Measurements from ENCODE around the gene NCK1. TPM values are rescaled to one million over a fixed set of nuclear protein-coding genes. Genes with fewer than 3 reads are reported as not detected.
A peak's percentile ranks its signal among the peaks of the same experiment; 100 is the strongest.

The NCK1 gene
- total and polyA plus RNA-seq, 2 of the 13 experiments (the other 11 are each of a cell fraction or from before 2014, with no cell fraction given), result 14.7 to 30.4 TPM

DNA sequence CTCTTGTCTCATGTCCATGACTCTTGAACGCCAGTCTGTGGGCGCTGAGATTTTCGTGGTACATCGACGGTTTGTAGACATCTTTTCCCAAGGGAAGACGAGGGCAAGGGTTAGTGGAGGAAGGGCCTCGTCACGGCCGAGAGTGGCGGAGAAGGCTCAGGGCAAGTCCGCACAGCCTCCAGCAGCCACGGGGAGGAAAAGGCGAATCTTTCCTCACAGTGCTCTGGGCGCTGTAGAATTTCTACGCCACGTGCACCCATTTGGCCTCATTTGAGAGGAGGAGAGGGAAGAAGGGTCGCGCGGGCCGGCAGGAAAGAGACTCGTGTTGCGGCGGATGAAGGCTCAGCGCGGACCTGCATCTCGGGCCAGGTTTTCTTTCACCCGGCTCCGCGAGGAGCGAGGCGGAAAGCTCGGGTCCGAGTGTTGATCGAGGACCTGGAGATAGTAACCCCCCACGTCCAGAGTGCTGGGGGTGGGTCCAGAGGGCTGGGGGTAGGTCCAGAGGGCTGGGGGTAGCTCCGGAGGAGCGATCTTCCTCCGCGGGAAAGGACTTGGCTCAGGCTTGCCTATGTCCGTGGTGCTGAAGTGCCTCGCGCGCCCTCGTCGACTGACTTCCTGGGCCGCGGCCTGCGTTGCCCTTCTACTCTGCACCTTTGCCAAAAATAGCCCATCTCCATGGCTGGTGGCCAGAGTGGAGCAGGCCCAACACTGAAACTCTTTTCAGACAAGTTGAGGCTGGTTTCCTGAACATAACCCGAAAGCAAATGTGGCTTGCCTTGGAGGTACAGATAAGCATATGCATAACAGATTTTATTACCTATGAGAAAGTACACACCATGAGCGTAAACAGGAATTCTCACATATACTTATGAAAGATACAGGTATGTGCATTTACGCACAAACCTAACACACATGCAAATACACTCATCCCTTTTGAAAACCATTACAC is 42.0 kb upstream of the NCK1 start (continued):
- TF ChIP-seq HMG20B (CRISPR knock-in tag; conservative IDR thresholded peaks at IDR 0.05), result no peak
- TF ChIP-seq PAF1 (CRISPR knock-in tag; IDR thresholded peaks at IDR 0.05), result no peak
- TF ChIP-seq PITX1 (CRISPR knock-in tag; IDR thresholded peaks at IDR 0.05), result no peak
- TF ChIP-seq KMT2A (CRISPR knock-in tag; IDR thresholded peaks at IDR 0.05), result peak; percentile 52; the same call in 1 of the 2 replicates
- no peak; the same call in 1 of the 2 replicates for TF ChIP-seq ZNF280D (CRISPR knock-in tag; IDR thresholded peaks at IDR 0.05)
- TF ChIP-seq ARNT (IDR thresholded peaks at IDR 0.05), result no peak
- 0 out of 2 replicates have a peak, but pooled peaks have one; percentile 47 for TF ChIP-seq HOXA3 (CRISPR knock-in tag; IDR thresholded peaks at IDR 0.05)
- TF ChIP-seq PAXIP1 (CRISPR knock-in tag; conservative IDR thresholded peaks at IDR 0.05), result no peak
- no peak for TF ChIP-seq SRSF1 (optimal IDR thresholded peaks at IDR 0.05; ENCODE audit: low read depth, low read length)
- TF ChIP-seq SMAD3 (CRISPR knock-in tag; IDR thresholded peaks at IDR 0.05), result no peak
- 0 out of 2 replicates have a peak, but pooled peaks have one; percentile 5 for TF ChIP-seq HNF4A (CRISPR knock-in tag; IDR thresholded peaks at IDR 0.05)
- TF ChIP-seq MEIS2 (CRISPR knock-in tag; IDR thresholded peaks at IDR 0.05), result no peak; the same call in 1 of the 2 replicates
- no peak; the same call in 1 of the 2 replicates for TF ChIP-seq ZNF451 (CRISPR knock-in tag; IDR thresholded peaks at IDR 0.05)
- TF ChIP-seq IRF1 (CRISPR knock-in tag; IDR thresholded peaks at IDR 0.05; ENCODE audit: low read depth), result no peak
- TF ChIP-seq NR2C2 (CRISPR knock-in tag; IDR thresholded peaks at IDR 0.05; ENCODE audit: borderline replicate concordance), result no peak; the same call in 1 of the 2 replicates
- no peak for TF ChIP-seq TRIM24 (CRISPR knock-in tag; IDR thresholded peaks at IDR 0.05)
- TF ChIP-seq ZNF619 (CRISPR knock-in tag; IDR thresholded peaks at IDR 0.05), result no peak
- TF ChIP-seq ZNF770 (CRISPR knock-in tag; IDR thresholded peaks at IDR 0.05), result no peak; the same call in 1 of the 2 replicates
- TF ChIP-seq MBNL3 (CRISPR knock-in tag; conservative IDR thresholded peaks at IDR 0.05), result no peak
- TF ChIP-seq ZNF709 (CRISPR knock-in tag; IDR thresholded peaks at IDR 0.05), result no peak
